ENCODE data around the gene ARHGAP24.

The ARHGAP24 gene

DNA sequence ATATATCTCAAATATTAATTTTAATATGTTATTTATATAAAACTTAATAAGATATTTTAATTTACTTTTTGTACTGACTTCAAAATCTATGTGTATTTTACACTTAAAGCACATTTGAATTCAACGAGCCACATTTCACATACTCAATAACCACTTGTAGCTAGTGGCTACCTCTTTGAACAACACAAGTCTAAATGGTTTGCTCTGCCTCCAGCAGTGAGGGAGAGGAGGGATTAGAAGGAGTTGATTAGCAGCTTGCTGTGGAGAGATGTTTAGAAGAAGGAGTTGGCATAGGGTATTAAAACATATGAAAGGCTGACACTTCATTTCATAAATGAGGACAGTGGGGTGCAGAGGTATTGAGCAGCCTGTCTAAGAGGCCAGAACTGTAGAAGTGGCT is 124.0 kb downstream of the ARHGAP24 start:
- no peak for DNase-seq (ENCODE audit: low read depth)
- no peak overlapping the region for H3K4me3 ChIP-seq (ENCODE audit: low read depth, low read length)
- no peak for TF ChIP-seq CTCF (IDR thresholded peaks at IDR 0.05; ENCODE audit: low read depth, low read length, missing control alignments)
- in situ Hi-C loops (cut with HindIII; ENCODE audit: low sequenced_read_pairs): loop anchor here (5.0 kb wide), 1 partner anchor 57 kb away; no protein-coding TSS in a partner anchor

DNA sequence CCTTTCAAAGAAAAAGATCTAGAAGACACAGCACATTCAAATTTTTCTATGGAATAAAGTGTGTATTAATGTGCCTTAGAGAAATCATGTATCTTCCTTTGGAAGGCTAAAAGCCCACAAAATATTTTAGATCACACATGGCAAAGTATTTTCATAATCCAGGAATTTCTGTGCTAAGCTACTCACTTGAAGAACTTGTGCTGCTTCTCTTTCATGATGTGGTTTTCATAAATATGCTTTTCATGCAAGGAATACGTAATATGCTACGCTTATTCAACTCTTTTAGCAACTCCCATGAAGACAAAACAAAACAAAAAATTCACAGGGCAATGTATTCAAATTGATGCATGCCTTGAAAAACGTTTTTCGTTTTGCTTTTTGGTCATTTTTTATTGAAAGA is 125.6 kb downstream of the ARHGAP24 start:
- no peak for DNase-seq (ENCODE audit: low read depth)
- in situ Hi-C loops (cut with HindIII; ENCODE audit: low sequenced_read_pairs): no loop called here
- H3K4me3 ChIP-seq (ENCODE audit: low read depth, low read length): no peak overlapping the region
- no peak for TF ChIP-seq CTCF (IDR thresholded peaks at IDR 0.05; ENCODE audit: low read depth, low read length, missing control alignments)

DNA sequence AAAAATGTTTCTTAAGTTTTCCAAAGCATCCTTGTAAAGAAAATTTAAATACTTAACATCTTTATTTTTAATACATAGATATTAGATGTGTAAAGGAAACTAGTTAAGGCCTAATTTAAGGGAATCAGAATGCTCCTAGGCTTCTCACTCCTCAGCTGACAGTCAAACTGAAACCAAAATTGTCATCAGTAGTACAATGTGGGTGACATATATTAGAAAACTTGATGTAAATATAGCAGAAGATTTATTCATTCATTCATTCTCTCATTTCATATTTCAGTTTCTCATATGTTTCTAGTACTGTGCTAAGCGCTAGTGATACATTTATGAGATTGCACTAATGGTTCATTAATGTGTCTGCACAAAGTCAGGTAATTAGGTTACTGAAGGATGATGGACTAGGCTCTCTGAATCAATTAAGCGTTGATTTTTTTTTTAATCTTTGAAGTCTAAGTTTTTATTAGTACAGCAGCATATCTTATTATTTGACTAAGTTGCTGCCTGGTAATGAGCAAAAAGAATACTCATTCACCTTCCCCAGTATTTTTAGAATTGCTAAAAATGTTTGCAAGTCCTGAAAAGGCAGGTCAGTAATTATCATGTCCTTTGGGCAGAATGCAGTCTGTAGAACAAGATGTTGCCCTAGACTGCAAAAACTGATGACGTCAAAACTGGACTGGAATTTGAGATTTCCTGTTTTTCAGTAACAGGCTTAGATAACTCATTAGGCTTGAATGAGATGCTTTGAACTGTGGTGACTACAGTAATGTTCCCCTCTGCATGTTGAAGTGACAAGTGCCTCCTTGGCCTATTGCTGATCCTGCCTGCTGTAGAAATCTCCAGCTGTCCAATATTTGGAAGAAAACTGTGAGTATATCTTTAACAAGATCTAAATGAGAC is 128.7 kb downstream of the ARHGAP24 start:
- no peak overlapping the region for H3K4me3 ChIP-seq (ENCODE audit: low read depth, low read length)
- TF ChIP-seq CTCF (IDR thresholded peaks at IDR 0.05; ENCODE audit: low read depth, low read length, missing control alignments): no peak
- DNase-seq (ENCODE audit: low read depth): no peak
- in situ Hi-C loops (cut with HindIII; ENCODE audit: low sequenced_read_pairs): no loop called here

DNA sequence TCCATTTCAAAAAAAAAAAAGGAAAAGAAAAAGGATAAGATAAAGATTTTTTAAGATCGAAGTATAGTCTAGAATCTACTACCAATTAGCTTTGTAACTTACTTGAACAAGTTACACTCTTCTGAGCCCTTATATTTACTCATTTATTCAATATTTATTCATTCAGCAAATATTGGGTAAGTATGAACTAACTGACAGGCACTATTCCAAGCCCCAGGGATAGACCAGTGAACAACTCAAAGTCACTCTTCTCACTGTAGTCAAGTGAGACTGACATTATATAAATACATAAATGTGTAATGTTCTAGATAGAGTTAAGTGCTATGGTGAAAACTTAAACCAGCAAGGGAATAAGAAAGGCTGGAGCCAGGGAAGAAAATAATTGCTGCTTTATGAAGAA is 131.6 kb downstream of the ARHGAP24 start:
- in situ Hi-C loops (cut with HindIII; ENCODE audit: low sequenced_read_pairs): no loop called here
- no peak overlapping the region for H3K4me3 ChIP-seq (ENCODE audit: low read depth, low read length)
- TF ChIP-seq CTCF (IDR thresholded peaks at IDR 0.05; ENCODE audit: low read depth, low read length, missing control alignments): no peak
- DNase-seq (ENCODE audit: low read depth): no peak

GRCh38 chr4:85607624-85608023 is 132.7 kb downstream of the ARHGAP24 start:
- in situ Hi-C loops (cut with HindIII; ENCODE audit: low sequenced_read_pairs): no loop called here
- DNase-seq (ENCODE audit: low read depth): no peak
- no peak overlapping the region for H3K4me3 ChIP-seq (ENCODE audit: low read depth, low read length)
- TF ChIP-seq CTCF (IDR thresholded peaks at IDR 0.05; ENCODE audit: low read depth, low read length, missing control alignments): no peak

GRCh38 chr4:85610450-85610849 is 135.5 kb downstream of the ARHGAP24 start:
- no peak overlapping the region for H3K4me3 ChIP-seq (ENCODE audit: low read depth, low read length)
- in situ Hi-C loops (cut with HindIII; ENCODE audit: low sequenced_read_pairs): no loop called here
- no peak for DNase-seq (ENCODE audit: low read depth)
- TF ChIP-seq CTCF (IDR thresholded peaks at IDR 0.05; ENCODE audit: low read depth, low read length, missing control alignments): no peak

Measured in astrocyte of the cerebellum (primary cell).